ENCODE data around the gene ANKRD7.
A peak's percentile ranks its signal among the peaks of the same experiment; 100 is the strongest.
"Not testable (repeated sequence)": the region's sequence is repeated elsewhere in the genome, so short reads cannot be mapped to it uniquely, and the experiment has no call there.

The ANKRD7 gene

GRCh38 chr7:118239014-118239413 is 14.5 kb downstream of the ANKRD7 start:
- no peak for DNase-seq

- not testable (repeated sequence) for DNase-seq
These were observed 15.8 kb downstream of the ANKRD7 start for GRCh38 chr7:118240320-118240719.

- no peak for DNase-seq
These were observed 19.2 kb downstream of the ANKRD7 start for GRCh38 chr7:118243695-118244094.

- no peak for DNase-seq
These were observed 20.9 kb downstream of the ANKRD7 start for GRCh38 chr7:118245267-118246040.

GRCh38 chr7:118250860-118251494 is 26.5 kb downstream of the ANKRD7 start:
- no peak for DNase-seq

GRCh38 chr7:118252087-118252486 is 27.6 kb downstream of the ANKRD7 start:
- DNase-seq, result no peak

GRCh38 chr7:118259115-118259514 is 34.6 kb downstream of the ANKRD7 start:
- no peak for DNase-seq

GRCh38 chr7:118264836-118265235 is 40.3 kb downstream of the ANKRD7 start:
- DNase-seq, result no peak

- DNase-seq, result peak in 1 of 2 experiments; percentile 29
These were observed 56.0 kb downstream of the ANKRD7 start for GRCh38 chr7:118280319-118281012.

GRCh38 chr7:118281196-118281595 is 56.7 kb downstream of the ANKRD7 start:
- DNase-seq, result no peak

GRCh38 chr7:118285358-118285757 is 60.9 kb downstream of the ANKRD7 start:
- DNase-seq, result no peak

GRCh38 chr7:118286131-118286530 is 61.6 kb downstream of the ANKRD7 start:
- DNase-seq, result no peak

GRCh38 chr7:118288098-118288497 is 63.6 kb downstream of the ANKRD7 start:
- DNase-seq, result no peak

GRCh38 chr7:118289476-118289875 is 65.0 kb downstream of the ANKRD7 start:
- DNase-seq, result no peak
